HCEC 1CT (cell line): ENCODE measurements around the gene STARD9.
A peak's percentile ranks its signal among the peaks of the same experiment; 100 is the strongest.

ENCODE experiments used
- DNase-seq: peaks from one replicate; pipeline ENCODE4 v3.0.0-alpha.2; 2017

The STARD9 gene

DNA sequence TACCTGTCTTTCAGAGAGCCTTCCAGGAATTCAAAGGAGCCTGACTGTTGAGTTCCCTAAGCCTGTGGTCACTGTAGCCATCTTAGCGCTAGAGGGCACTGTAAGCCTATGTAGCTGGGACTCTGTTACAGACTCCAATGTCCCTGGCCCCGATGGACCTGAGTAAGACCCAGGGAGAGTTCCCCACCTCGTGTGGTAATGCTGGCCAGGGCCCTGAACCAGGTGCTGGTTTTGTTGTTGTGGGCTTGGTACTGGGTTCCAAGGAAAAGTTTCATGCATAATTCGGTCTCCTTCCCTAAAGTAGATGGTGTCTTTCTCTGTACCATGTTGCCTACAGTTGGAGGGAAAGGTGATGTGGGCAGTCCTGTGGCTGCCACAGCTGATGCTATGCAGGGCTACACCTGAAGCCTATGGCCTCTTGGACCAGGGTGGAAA lies 129.1 kb downstream of the STARD9 start:
- peak; percentile 52 for DNase-seq

- no peak for DNase-seq
These were observed 129.9 kb downstream of the STARD9 start for GRCh38 chr15:42705336-42705735.

DNA sequence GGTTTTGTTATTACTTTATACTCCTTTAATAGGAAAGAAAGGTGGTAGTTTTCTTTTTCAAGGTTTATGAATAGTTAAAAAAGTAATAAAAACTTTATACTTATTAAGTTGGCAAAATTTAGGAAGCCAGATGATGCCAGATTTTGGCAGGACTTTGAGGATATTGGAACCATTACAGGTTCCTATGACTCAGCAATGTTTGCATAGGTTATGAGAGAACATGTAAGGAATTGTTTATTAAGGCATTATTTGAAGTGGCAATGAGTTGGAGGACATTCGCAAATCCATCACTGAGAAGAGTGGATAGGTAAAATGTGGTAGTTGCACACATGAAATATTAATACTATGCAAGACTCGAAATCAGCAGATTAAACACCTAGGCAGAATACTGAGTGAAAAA lies 131.7 kb downstream of the STARD9 start:
- DNase-seq = no peak

GRCh38 chr15:42707873-42708544 lies 132.6 kb downstream of the STARD9 start:
- no peak for DNase-seq

DNA sequence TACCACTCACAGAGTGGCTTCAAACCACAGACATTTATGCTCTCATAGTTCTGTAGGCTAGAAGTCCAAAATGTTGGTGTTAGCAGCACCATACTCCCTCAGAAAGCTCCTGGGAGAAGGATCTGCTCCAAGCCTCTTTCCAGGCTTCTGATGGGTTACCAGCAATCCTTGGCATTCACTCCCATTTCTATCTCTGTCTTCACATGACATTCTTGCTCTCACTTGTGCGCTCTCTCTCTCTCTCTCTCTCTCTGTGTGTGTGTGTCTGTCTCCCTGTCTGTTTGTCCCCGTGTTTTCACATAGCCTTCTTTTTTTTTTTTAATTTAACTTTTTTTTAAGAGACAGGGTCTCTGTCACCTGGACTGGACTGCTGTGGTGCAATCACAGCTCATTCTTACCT lies 135.3 kb downstream of the STARD9 start:
- DNase-seq = no peak

DNA sequence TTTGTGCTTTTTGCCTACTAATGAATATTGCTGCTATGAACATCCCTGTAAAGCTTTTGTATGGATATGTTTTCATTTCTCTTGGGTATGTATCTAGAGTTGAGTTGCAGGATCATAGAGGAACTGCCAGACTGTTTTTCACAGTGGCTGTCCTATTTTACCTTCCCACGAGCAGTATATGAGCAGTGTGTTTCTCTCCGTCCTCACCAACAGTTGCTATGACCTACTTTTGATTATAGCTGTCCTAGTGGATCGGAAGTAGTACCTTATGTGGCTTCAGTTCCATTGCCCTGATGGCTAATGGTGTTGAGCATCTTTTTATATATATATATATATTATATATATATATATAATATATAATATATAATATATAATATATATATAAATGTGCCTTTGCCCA lies 136.3 kb downstream of the STARD9 start:
- no peak for DNase-seq

DNA sequence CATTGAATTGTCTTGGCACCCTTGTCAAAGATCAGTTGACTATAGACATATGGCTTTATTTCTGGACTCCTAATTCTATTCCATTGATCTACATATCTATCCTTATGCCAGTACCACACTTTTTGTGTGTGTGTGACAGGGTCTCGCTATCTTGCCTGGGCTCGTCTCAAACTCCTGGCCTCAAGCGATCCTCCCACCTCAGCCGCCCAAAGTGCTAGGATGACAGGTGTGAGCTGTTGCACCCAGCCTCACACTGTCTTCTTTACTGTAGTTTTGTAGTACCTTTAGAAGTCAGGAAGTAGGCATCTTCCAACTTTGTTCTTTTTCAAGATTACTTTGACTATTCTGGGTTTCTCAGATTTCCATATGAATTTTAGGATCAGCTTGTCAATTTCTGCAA lies 137.2 kb downstream of the STARD9 start:
- DNase-seq = no peak

GRCh38 chr15:42716125-42716524 lies 140.7 kb downstream of the STARD9 start:
- DNase-seq = no peak

GRCh38 chr15:42716626-42717025 lies 141.2 kb downstream of the STARD9 start:
- DNase-seq = no peak

DNA sequence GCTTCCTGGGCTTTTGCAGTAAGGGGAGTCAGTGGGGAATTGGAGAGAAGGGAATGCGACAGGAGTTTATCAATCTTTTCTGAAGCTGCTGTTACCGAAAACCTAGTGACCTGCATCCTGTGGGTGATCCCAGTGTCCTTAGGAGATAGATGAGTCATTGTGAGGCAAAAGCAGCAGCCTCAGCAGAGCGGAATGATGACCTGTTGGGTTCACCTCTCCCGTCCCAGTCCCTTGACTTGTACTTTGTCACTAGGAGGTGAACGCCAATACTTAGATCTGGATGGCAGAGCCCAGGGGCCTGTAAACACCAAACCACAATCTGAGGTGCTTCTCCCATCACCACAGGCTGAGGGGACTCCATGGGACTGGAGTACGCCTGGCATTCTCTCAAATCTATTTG lies 143.6 kb downstream of the STARD9 start:
- DNase-seq = no peak

GRCh38 chr15:42720071-42720470 lies 144.7 kb downstream of the STARD9 start:
- no peak for DNase-seq

DNA sequence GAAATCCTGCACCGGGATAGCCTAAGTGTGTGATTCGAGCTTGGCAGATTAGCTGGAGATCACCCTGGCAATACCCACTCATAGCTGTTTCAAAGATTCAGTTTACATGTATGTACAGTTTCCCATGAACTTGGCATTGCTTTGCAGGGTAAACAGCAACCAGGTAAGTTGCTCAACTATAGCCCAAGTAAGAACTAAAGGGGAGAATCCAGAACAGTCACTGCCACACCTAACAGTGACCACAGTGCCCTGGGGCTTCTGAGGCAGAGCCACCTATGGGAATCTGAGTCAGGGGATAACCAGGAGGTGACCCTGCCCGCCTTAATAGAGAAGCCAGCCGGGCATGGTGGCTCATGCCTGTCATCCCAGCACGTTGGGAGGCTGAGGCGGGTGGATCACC lies 145.6 kb downstream of the STARD9 start:
- no peak for DNase-seq

DNA sequence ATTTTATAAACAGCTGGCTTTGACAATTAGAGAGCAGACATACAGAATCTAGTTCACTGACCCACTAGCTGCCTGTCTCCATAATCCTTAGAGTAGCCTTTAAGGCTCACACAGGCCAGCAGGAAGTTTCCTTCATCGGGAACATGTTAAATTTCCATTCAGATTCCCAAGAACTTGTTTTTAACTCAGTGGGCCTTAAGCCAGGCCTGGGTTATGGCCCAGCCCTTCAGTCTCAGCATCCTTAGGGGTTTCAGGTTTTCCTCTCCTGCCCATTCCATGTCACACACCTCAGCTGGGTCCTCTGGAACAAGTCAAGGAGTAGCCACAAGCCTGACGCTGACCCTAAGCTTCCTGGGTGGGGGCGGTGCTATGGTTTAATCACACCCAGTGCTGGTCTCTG lies 146.5 kb downstream of the STARD9 start:
- DNase-seq = no peak

DNA sequence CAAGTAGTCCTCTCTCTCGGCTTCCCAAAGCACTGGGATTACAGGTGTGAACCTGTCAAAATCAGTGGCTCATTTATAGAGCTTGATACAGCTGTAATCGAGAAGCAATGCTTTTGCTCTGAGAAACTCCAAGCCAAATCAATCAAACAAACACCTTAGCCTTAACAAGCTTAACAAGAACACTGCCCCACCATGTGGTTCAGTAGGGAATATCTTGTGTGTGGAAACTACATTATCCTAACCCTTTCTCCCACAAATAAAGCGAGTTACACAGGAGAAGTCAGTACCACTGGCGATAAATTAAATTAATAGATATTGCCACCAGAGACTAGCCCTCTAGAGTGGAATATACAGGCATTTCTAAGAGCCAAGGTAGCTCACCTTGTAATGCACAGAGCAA lies 147.7 kb downstream of the STARD9 start:
- DNase-seq = no peak

GRCh38 chr15:42724276-42724675 lies 148.9 kb downstream of the STARD9 start:
- DNase-seq = no peak

DNA sequence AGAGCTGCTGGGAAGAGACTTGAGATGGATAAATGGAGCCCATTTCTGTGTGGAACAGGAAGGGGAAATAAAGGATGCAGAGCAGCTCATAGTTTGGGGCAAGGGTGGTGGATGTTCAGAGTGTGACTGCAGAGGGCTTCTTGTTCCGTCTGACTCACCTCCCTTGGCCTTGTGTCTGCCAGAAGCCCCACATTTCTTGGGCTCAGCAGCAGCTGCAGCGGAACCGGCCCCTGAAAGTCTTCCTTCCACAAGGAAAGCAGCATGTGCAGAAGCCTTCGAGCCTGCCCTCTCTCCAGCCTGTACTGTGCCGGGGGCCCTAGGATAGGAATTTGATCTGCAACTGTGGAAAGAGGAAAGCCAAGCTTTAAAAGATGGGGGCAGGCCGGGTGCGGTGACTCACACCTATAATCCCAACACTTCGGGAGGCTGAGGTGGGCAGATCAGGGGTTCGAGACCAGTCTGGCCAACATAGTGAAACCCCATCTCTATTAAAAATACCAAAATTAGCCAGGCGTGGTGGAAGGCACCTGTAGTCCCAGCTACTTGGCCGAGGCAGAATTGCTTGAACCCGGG lies 150.0 kb downstream of the STARD9 start:
- DNase-seq = no peak

GRCh38 chr15:42726114-42726513 lies 150.7 kb downstream of the STARD9 start:
- no peak for DNase-seq

GRCh38 chr15:42727750-42728381 lies 152.5 kb downstream of the STARD9 start:
- no peak for DNase-seq

DNA sequence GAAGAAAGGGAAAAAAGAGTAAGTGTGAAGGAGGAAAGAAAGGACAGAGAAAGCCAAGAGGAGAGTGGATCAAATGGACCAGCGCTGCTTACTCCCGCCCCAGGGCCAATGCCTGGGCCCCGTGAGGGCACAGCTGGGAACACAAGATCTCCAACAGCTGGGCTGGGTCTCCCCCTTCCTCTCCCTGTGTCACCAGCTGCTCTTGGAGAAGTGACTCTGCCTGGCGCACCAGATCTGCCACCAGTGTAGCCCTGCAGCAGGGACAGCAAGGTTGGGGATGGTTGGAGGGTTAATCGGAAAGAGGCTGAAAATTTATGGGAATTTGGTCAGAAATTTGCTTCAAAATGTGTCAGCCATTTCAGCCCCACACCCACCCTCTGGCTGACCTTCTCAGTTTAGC lies 153.2 kb downstream of the STARD9 start:
- DNase-seq = no peak

GRCh38 chr15:42728972-42729371 lies 153.6 kb downstream of the STARD9 start:
- DNase-seq = no peak

DNA sequence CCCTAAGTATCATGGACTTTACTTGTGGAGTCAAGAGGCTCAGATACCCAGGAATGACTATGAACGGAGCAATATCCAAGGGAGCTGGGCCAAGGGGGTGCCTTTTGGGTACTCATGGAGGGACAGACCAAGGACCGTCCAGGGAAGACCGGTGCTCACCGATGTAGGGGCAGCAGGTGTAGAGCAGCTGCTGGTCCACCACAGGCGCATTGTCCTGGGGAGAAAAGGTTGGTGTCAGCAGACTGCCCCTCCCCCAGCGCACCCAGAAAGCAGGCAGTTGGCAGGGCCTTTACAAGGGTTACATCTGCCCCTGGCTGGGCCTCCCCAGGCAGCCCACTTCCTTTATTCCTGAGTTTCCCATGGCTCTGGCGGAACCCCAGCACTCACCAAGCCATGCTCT lies 154.0 kb downstream of the STARD9 start:
- no peak for DNase-seq

GRCh38 chr15:42730135-42730534 lies 154.7 kb downstream of the STARD9 start:
- DNase-seq = no peak

- no peak for DNase-seq
These were observed 155.1 kb downstream of the STARD9 start for GRCh38 chr15:42730536-42730935.

- DNase-seq = no peak
These were observed 156.1 kb downstream of the STARD9 start for GRCh38 chr15:42731461-42731860.
